DMS79 (cell line): ENCODE data around the gene PEX13.
"Not testable (repeated sequence)": the region's sequence is repeated elsewhere in the genome, so short reads cannot be mapped to it uniquely, and the experiment has no call there.

Source experiments
- DNase-seq: peaks from one replicate; lab custom pipeline; 2025; lab: John Stamatoyannopoulos, UW

PEX13 gene, protein sequence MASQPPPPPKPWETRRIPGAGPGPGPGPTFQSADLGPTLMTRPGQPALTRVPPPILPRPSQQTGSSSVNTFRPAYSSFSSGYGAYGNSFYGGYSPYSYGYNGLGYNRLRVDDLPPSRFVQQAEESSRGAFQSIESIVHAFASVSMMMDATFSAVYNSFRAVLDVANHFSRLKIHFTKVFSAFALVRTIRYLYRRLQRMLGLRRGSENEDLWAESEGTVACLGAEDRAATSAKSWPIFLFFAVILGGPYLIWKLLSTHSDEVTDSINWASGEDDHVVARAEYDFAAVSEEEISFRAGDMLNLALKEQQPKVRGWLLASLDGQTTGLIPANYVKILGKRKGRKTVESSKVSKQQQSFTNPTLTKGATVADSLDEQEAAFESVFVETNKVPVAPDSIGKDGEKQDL

DNA sequence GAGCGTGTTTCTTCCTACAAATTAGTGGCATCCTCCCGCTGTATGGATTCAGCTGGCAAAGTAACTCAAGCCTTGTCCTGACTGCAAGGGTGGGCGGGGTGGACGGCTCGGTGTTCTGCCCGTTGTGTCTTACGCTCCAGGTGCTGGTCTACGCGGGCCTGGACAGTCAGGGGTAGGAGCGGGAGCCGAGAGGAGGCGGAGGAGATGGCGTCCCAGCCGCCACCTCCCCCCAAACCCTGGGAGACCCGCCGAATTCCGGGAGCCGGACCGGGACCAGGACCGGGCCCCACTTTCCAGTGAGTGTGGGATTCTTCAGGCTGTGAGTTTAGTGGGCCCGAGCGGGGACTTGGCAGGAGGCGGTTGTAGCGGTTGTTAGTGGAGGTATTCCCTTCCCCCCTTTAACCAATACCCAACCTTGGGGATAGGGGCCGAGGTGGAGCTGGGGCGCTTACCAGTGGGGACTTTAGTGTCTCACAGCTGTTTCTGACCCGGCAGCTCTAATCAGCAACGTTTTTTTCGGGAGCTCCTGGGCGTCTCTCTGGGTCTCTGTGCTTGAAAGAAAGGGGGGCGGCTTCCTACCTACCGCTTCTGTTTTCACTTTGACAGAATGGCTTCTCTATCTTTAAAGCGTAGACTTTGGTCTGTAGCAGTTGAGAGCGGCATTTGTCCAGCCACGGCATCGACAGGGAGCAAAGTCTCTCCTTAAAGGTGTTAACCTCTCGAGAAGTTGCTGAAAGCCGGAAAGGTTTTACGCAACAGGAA is at the start of gene PEX13, which contains the start of gene PUS10:
Gene PEX13, plus strand, starts transcription at position 165 of the 762 bp plus-strand sequence. Its CDS starts 40 bp downstream, at position 205.
Gene PUS10, minus strand, starts transcription at position 700 of the 762 bp plus-strand sequence. CDS start 6,365 bp downstream, outside the sequence.
- peak; percentile 69 for DNase-seq

DNA sequence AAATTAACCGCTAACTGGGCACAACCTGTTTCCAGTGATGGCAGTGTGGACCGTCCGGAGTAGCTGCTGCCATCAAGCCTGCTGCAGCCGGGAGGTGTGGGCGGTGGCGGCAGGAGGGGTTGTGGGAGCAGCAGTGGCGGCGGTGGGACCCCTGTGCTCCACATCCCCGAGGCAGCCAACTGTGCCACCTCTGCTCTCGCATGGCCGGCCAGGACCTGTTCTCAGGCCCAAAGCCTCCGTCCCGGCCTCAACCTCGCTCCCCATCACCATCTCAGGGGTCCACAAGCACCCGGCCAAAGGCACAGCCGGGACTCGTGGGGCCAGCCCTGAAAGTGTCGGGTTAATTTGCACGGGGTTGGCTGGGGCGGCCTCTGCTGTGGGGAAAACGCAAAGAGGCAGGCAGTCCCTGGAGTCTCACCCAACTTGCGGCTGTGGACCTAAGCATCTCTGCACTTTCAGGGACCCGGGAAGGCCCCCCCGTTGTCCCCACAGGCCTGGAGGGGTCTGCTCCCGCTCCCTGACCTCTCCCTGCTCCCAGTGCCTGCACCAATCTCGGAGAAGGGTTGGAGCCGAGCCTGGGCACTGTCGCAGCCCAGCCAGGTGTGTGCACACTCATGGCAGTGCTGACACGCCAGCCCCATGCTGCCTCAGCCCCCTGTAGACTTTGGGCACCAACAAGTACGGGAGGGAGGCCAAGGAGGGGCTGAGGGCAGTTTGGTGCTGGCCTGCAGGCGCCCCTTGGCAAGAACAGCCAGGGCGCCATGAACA is 44.4 kb upstream of the PEX13 start:
- no peak for DNase-seq

DNA sequence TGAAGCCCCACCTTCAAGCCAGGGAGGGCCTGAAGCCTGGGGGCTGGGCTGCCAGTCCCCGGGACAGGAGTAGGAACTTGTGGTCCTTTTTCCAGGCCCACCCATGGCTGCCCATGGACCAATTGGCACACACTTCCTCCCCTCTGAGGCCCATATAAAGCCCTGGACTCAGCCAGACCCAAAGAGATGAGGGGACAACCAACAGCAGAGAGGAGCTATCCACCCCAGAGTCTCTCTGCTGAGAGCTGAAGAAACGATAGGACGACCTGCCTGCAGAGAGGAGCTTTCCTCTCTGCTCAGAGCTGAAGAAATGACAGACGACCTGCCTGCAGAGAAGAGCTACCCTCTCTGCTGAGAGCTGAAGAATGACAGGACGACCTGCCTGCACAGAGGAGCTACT is 43.8 kb upstream of the PEX13 start:
- no peak for DNase-seq

DNA sequence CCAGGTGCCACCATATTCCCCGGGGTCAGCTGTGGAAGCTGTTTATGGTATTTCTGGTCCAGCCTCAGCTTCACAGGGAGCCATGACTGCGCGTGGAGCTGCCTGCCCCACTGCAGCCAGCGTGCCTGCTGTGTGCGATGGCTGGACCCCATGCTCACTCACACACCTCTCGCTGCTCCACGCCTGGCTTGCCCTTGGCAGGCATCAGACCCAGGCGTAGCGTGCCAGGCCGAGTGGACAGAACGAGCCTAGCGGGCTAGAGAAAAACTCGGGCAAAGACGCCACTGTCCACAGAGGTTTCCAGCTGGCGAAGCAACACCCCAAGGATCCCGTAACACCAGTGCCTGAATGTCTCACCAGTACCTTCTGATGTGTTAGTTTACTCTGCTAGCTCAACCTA is 42.9 kb upstream of the PEX13 start:
- DNase-seq, result no peak

DNA sequence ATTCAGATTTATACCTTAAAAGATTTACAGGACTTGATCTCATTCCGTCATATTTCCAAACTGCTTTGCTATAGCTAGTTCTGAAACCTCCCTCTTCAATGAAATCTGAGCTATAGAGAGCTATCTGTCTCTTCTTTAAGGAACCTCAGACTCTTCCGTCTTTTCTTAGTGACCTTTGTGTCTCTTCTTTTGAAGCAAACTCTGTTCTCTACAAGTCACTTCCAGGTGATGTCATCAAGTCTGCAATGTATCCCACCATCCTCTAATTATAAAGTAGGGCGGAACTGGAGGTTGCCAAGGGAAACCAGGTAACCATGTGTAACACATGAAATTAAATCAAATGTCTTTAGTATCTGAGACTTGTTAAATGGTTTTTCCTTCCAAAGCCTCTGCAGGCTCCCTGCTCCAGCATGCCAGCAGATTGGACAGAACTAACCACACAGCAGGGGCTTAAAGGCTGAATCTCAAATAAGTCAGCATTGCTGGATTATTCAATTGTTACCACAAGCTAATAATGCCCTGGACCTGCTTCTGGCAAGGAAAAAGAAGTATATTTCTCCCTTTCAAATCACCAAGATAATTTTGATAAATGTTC is 41.2 kb upstream of the PEX13 start:
- no peak for DNase-seq

DNA sequence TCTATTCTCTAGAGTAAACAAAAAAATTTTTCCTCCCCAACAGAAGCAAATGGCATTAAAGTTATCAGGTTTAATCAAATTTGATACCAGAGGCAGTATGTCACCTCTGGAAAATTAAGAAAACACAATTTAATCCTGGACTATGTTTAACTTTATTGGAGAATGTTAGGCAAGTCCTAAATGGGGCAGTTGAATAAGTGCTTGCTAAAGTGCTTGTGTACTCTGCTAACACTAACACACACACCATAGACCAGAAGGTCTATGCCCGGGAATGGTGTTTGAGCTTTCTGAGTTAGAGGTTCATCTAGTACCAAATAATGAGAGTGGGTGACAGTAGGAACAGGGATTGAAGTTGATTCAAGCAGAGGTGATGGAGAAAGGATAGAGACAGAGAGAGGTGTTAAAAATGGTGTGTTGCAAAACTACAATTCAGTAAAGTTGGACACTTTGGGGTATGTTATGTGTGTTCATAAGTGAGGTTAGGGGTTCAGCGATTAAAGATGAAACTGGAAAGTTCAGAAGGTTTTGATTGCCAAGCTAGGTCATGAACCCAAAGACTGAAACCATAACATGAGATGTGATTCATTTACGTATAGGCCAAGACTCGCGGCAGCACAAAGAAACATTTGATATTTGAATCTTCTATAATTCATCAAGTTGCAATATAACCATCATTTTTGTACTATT is 40.5 kb upstream of the PEX13 start:
- DNase-seq, result no peak

DNA sequence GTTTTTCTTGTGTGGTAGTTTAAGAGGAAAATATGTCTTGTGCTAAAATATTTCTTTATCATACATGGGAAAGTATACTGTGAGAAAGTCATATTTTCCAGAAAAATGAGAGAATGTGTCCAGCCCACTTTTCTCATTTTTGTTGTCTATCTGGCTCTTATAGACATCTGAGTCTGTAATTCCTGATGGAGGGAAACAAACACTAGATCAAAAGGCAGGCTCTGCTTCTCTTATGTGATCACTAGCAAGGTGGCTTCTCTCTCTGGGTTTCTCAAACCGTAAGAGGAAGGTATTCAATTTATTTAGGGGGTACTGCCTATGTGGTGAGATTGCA is 40.0 kb upstream of the PEX13 start:
- DNase-seq, result no peak

DNA sequence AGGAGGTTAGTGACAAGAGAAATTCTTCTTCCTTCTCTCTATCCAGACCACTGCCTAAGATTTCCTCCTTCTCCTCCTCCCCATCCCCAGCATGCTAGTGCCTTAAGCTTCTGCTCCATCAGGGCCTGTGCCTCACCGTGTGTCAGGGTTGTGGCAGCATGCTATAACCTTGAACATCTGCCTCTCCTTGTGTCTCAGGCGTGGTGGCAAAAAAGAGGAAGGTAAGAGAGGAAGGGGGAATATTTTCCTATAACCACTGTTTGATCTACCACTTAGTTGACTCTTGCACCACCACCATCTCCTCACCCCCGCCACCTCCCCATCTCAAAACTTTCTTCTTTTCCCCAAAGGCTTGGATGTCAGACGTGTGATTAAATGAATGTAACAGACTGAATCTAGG is 38.3 kb upstream of the PEX13 start:
- DNase-seq, result no peak

DNA sequence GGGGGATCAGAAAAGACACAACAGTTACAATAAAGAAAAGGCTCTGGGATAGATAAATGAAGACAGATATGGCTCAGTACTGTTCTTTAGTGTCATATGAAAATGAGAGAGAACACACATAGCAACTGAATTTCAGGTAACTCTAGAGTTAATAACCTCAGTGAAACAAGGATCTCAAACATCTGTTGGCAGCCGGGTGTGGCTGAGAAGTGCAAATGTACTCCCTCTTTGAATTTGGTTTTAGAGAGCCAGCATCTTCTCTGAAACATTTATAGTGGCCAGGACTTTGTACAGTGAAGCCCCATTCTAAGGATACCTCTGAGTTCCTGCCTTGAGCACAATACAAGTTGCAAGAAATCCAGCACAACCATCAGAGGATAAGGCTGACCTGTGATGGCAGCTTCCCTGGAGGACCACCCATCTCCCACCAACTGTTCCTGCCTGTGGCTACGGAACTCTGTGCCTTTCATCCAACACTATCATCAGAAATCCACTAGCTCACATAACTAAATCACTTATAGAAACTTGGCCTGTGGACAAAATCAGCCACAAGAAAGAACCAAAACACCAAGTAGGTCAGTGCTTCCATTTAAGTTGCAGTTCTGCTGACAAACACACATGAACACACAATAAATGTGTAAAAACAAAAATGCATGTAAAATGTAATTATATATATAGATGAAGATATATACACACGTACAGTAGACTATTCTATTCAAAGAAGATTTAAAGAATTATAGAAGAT is 37.3 kb upstream of the PEX13 start:
- DNase-seq, result no peak

DNA sequence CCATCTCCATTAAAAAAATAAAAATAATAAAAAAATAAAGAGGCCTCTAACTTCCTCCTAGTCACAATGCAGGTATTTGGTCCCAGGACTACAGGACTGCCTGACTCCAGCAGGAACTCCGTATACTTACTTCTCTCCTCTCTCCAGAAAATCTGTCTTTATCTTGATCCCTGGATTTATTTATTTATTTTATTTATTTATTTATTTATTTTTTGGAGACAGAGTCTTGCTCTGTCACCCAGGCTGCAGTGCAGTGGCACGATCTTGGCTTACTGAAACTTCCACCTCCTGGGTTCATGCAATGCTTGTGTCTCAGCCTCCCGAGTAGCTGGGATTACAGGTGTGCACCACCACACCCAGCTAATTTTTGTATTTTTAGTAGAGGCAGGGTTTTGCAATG is 35.5 kb upstream of the PEX13 start:
- DNase-seq, result not testable (repeated sequence)

DNA sequence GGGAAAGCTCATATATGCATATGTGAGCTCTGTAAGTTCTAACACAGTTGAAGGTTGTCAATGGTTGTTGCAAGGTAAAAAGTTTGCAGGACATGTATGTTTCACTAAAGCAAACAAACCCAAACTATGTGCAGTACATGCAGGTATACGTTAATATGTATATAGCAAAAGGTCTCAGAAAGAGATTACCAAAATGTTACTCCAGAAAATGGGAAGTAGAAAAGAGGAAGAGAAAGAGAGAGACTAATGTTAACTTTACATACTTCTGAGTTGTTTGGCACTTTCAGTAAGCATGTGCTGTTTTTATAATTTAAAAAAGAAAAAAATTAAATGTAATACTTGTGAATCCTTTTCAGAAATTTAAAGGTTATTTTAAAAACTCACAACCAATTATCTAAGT is 32.8 kb upstream of the PEX13 start:
- no peak for DNase-seq

DNA sequence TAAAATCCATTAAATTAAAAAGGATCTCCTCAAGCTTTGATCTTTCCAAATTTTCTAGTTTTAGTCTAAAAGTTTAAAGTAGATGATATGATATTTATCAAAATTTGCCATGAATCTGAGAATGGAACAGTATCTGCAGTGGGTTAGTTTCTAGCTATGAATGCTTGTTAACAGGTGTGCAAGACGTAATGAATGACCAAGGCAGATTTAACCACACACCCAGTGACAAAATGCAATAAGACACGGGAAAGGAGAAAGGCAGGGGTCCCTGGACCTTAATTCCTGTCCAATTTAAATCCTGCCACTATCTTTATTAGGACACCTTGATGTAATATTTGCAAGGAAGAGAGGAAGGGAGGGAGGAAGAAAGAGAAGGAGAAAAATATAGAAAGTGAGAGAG is 30.5 kb upstream of the PEX13 start:
- DNase-seq, result no peak

DNA sequence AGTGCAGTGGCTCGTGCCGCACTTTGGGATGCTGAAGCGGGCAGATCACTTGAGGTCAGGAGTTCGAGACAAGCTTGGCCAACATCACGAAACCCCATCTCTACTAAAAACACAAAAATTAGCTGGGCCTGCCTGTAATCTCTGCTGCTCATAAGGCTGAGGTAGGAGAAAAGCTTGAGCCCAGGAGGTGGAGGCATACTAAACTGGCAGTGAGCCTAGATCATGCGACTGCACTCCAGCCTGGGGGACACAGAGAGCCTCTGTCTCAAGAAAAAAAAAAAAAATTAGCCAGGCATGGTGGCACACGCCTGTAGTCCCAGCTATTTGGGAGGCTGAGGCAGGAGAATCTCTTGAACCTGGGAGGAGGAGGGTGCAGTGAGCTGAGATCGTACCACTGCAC is 29.9 kb upstream of the PEX13 start:
- DNase-seq, result not testable (repeated sequence)

DNA sequence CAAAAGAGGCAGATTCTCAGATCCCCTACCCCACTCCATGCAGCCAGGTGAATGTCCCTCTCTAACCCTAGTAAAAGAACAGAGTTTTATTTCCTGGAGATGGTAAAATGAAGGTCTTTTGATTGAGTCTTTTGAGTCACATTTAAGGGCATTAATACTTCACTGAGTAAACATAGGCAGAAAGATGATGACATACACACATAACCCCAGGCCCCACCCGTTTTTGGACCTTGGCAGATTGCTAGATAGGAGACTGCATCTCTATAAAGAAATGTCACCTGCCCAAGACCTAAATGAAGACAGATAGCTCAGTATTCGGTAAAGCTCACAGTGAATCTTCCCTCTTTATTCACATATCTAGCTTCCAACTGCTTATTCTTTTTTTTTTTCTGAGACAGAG is 28.3 kb upstream of the PEX13 start:
- no peak for DNase-seq

DNA sequence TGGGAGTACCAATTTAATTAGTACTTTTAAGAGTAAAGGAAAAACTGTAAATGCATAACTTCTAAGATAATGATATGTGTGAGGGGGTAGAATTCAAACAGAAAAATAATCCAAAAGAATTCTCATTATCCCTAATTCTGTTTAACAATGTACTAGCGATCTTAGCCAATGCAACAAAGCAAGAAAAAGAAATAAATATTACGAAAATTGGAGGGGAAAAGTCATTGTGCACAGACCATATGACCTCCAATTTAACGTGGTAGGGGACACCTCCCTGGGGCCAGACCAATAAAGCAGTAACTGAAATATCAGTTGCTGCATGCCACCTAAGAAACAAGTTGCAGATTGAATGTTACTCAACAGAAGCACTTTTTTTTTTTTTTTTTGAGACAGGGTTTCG is 25.9 kb upstream of the PEX13 start:
- DNase-seq, result no peak

DNA sequence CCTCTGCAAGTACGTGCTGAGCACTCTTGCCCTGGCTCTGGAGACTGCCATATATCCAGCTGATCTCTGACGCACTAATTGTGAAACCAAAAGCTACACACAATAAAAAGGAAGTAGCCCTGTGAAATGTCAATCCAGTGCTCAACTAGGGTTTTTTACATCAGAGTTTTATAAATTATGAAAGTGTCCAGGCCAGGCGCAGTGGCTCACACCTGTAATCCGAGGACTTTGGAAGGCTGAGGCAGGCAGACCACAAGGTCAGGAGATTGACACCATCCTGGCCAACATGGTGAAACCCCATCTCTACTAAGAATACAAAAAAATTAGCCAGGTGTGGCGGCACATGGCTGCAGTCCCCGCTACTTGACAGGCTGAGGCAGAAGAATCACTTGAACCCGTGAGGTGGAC is 24.5 kb upstream of the PEX13 start:
- DNase-seq, result no peak

DNA sequence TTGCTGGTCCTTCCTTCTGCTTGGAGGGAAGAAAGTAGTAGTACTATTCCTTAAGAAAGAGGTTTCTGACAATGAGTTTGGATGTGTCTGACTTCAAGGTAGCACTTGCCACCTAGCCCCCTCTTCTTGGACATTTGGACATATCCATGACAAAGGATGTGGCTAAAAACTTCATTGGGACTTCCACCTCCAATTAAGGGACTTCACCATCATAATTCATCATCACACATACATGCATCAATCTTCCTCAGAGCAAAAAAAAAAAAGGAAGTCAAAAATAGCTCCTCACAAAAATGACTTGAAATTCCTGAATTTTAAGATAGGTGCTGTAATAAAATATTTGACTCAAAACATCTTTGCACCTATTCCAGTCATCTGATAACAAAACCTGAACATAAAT is 23.4 kb upstream of the PEX13 start:
- no peak for DNase-seq

DNA sequence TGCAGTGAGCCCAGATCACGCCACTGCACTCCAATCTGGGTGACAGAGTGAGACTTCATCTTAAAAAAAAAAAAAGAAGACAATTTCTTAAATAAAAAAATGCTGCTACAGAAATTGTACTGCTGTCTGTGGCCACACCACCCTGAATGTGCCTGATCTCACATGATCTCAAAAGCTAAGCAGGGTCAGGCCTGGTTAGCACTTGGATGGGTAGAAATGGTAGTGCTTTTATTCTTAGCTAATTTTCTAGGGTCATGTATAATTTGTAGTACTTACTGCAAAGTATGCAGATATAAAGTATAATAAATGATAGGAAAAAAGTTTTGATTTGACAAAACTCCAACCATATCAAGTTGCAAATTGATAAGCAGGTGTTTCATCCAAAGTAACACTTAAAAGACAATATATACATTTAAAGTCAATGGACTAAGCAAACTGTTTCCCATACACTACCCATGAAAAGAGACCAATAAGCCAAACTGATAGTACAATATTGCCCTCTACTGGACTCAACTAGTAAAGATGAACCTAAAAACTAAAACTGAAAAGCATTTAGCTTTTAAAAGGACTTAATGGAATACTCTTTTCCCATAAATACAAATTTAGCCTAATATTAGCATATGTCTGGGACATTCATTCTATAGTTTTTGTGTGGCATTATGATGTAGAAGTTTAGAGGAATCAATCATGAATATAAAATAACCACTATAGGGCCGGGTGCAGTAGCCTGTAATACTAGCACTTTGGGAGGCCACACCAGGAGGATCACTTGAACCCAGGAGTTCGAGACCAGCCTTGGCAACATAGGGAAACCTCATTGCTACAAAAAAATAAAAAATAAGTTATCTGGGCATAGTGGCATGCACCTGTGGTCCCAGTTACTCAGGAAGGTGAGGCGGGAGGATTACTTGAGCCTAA is 18.6 kb upstream of the PEX13 start:
- no peak for DNase-seq

DNA sequence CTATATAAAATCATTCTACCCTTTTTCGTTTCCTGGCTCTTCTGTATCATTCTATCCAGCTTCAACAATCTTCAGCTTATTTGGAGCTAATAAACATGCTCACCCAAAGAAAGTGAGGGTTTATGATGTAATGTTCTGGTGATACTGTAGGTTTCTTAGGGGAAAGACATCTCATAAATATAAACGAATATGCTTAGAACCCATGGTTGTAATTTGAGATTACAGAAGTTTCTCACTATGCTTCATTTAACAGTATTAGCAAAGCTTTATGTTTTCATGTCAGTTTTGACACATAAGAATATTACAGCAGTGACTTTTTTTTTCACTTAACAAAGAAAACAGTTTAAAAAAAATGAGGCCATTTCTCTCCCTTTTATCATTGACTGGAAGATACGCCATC is 11.8 kb upstream of the PEX13 start:
- no peak for DNase-seq
